HepG2 (cell line): Measurements from ENCODE around the gene FAM167B. TPM values are rescaled to one million over a fixed set of nuclear protein-coding genes. Genes with fewer than 3 reads are reported as not detected.

ENCODE experiments used
- ADNP ChIP-seq: sonication (generic); formaldehyde crosslinking; IDR thresholded peaks from 2 replicates; pipeline ENCODE4 v1.4.0; 2020; ENCODE audit warnings: missing genetic modification reagents
- ARID4A ChIP-seq: sonication (generic); formaldehyde crosslinking; IDR thresholded peaks from 2 replicates; pipeline ENCODE4 v1.5.0; 2020; ENCODE audit warnings: mild to moderate bottlenecking, missing genetic modification reagents, borderline replicate concordance
- ATF7-NPFF ChIP-seq: sonication (generic); formaldehyde crosslinking; IDR thresholded peaks from 2 replicates; pipeline ENCODE4 v1.8.1; 2023; ENCODE audit warnings: mild to moderate bottlenecking, low read depth, missing genetic modification reagents, moderate library complexity
- BRCA1 ChIP-seq: sonication (generic); formaldehyde crosslinking; IDR thresholded peaks from 2 replicates; pipeline ENCODE4 v1.4.0; 2020; ENCODE audit warnings: missing genetic modification reagents
- CEBPG ChIP-seq: IDR thresholded peaks from 2 replicates; pipeline ENCODE4 v1.6.1; 2016
- DNMT3B ChIP-seq: conservative IDR thresholded peaks from 2 replicates; pipeline ENCODE4 v1.6.1; 2016; ENCODE audit warnings: missing biosample characterization, control low read depth
- FOXK1 ChIP-seq: sonication (generic); formaldehyde crosslinking; IDR thresholded peaks from 2 replicates; pipeline ENCODE4 v1.4.0; 2020; ENCODE audit warnings: low read depth, missing genetic modification reagents, borderline replicate concordance
- HNF1A ChIP-seq, 2 experiments: sonication (generic) in 1 of 2; formaldehyde crosslinking in 1 of 2; IDR thresholded peaks; 2 replicates each; pipeline versions ENCODE4 v1.4.0 to v1.6.1; 2016 to 2020; ENCODE audit warnings: borderline replicate concordance in 1 of 2, low read depth in 1 of 2, mild to moderate bottlenecking in 1 of 2, missing genetic modification reagents in 1 of 2
- KLF13 ChIP-seq: sonication (generic); formaldehyde crosslinking; IDR thresholded peaks from 2 replicates; pipeline ENCODE4 v1.4.0; 2020; ENCODE audit warnings: mild to moderate bottlenecking, missing genetic modification reagents
- MNT ChIP-seq: fragments of 450-650 bp; IDR thresholded peaks from 2 replicates; pipeline ENCODE4 v1.6.1; 2016
- SALL1 ChIP-seq: sonication (generic); formaldehyde crosslinking; IDR thresholded peaks from 2 replicates; pipeline ENCODE4 v1.8.0; 2022; ENCODE audit warnings: mild to moderate bottlenecking, missing genetic modification reagents
- SAP130 ChIP-seq: IDR thresholded peaks from 2 replicates; pipeline ENCODE4 v1.6.1; 2016; ENCODE audit warnings: low read depth
- TGIF2 ChIP-seq: IDR thresholded peaks from 2 replicates; pipeline ENCODE4 v1.6.1; 2016; ENCODE audit warnings: control low read depth, missing compliant biosample characterization
- ZBTB21 ChIP-seq: sonication (generic); formaldehyde crosslinking; IDR thresholded peaks from 2 replicates; pipeline ENCODE4 v1.4.0; 2020; ENCODE audit warnings: missing genetic modification reagents
- ZNF121 ChIP-seq: sonication (generic); formaldehyde crosslinking; IDR thresholded peaks from 2 replicates; pipeline ENCODE4 v1.5.0; 2020; ENCODE audit warnings: mild to moderate bottlenecking, missing genetic modification reagents
- ZNF136 ChIP-seq: sonication (generic); formaldehyde crosslinking; IDR thresholded peaks from 2 replicates; pipeline ENCODE4 v1.8.1; 2022; ENCODE audit warnings: low read depth, mild to moderate bottlenecking, moderate library complexity, missing genetic modification reagents
- ZNF317 ChIP-seq: sonication (generic); formaldehyde crosslinking; IDR thresholded peaks from 2 replicates; pipeline ENCODE4 v1.5.0; 2020; ENCODE audit warnings: mild to moderate bottlenecking, missing genetic modification reagents
- ZNF674 ChIP-seq: sonication (generic); formaldehyde crosslinking; IDR thresholded peaks from 2 replicates; pipeline ENCODE4 v1.5.0; 2020; ENCODE audit warnings: low read depth, mild to moderate bottlenecking, missing genetic modification reagents
- ZNF678 ChIP-seq: sonication (generic); formaldehyde crosslinking; IDR thresholded peaks from 2 replicates; pipeline ENCODE4 v1.4.0; 2020; ENCODE audit warnings: mild to moderate bottlenecking, missing genetic modification reagents
- polyA plus RNA-seq, 8 experiments: library from polyadenylated mRNA; depleted of rRNA in 3 of 8; stranded (reverse) in 7 of 8; unstranded in 1 of 8; fragments of >200 nt; fragmentation: Illumina TruSeq in 4 of 8; extraction: Trizol in 4 of 8; gene quantifications; 2 replicates each; pipeline versions ENCODE4 v1.2.1 to v1.2.3, GENCODE V29; 2011 to 2016; ENCODE audit warnings: low read depth in 4 of 8, missing spikeins in 1 of 8, mixed read lengths in 1 of 8; ENCODE audit not compliant: insufficient read depth in 1 of 8
- total RNA-seq, 5 experiments: library from RNA; depleted of rRNA; stranded (reverse); fragments of >200 nt; fragmentation: Illumina TruSeq; extraction: Trizol; gene quantifications; 2 replicates each; pipeline ENCODE4 v1.2.3, GENCODE V29; 2016; ENCODE audit warnings: low read depth in 1 of 5

Gene FAM167B
- total and polyA plus RNA-seq, 2 of the 13 experiments (the other 11 are each of a cell fraction or from before 2014, with no cell fraction given), result 0.15 to 0.70 TPM

GRCh38 chr1:32255072-32256071 lies 8.3 kb downstream of the FAM167B start (continued):
- TF ChIP-seq MNT (peak; percentile 47; the same call in 1 of the 2 replicates), ZNF678 (CRISPR knock-in tag) (no peak), ATF7-NPFF (no peak), SALL1 (CRISPR knock-in tag) (peak; percentile 40), SAP130 (0 out of 2 replicates have a peak, but pooled peaks have one; percentile 49), FOXK1 (CRISPR knock-in tag) (peak; percentile 69; the same call in 1 of the 2 replicates), HNF1A (IDR thresholded peaks at IDR 0.05; ENCODE audit: low read depth) (peak; percentile 82), HNF1A (CRISPR knock-in tag; IDR thresholded peaks at IDR 0.05; ENCODE audit: borderline replicate concordance) (peak; percentile 43; the same call in 1 of the 2 replicates), ZNF136 (no peak), KLF13 (no peak), ZBTB21 (CRISPR knock-in tag) (peak; percentile 71; the same call in 1 of the 2 replicates), TGIF2 (CRISPR knock-in tag) (peak; percentile 68; the same call in 1 of the 2 replicates), DNMT3B (CRISPR knock-in tag) (no peak), ADNP (CRISPR knock-in tag) (0 out of 2 replicates have a peak, but pooled peaks have one; percentile 26), ARID4A (CRISPR knock-in tag) (peak; percentile 24; the same call in 1 of the 2 replicates), ZNF317 (CRISPR knock-in tag) (peak; percentile 26; the same call in 1 of the 2 replicates), BRCA1 (CRISPR knock-in tag) (no peak), CEBPG (CRISPR knock-in tag) (peak; percentile 66), ZNF674 (CRISPR knock-in tag) (no peak), ZNF121 (CRISPR knock-in tag) (no peak)
